GM13976 (cell line): ENCODE measurements around the gene MED19.

ENCODE experiments used
- DNase-seq: peaks from one replicate; pipeline ENCODE4 v3.0.0; 2012; ENCODE audit warnings: low spot score
- CTCF ChIP-seq: IDR thresholded peaks from 2 replicates; pipeline ENCODE4 v1.5.1; 2012; ENCODE audit warnings: borderline replicate concordance, mild to moderate bottlenecking; ENCODE audit not compliant: insufficient read depth; ENCODE audit errors: extremely low read depth, missing control alignments, control extremely low read depth
- in situ Hi-C: fragments of 300-500 bp; cut with MboI; formaldehyde crosslinking; loops from one replicate; pipeline ENCODE4 v1.12.0; 2022; ENCODE audit warnings: low sequenced_read_pairs, mixed read lengths, inconsistent platforms; ENCODE audit not compliant: unreplicated experiment

Gene MED19

GRCh38 chr11:57667117-57667735 is 44.8 kb downstream of the MED19 start:
- TF ChIP-seq CTCF: no peak
- peak; percentile 94 for DNase-seq
- in situ Hi-C loops: loop anchor here (25.0 kb wide), 2 partner anchors 145 to 845 kb away; partner anchors contain the start of gene OR5B21

- no peak for DNase-seq
- TF ChIP-seq CTCF: no peak
- in situ Hi-C loops: loop anchor here (25.0 kb wide), 2 partner anchors 148 to 848 kb away; partner anchors contain the start of gene OR5B21
Measured at GRCh38 chr11:57663975-57664374, 48.0 kb downstream of the MED19 start.

GRCh38 chr11:57662893-57663292 is 49.1 kb downstream of the MED19 start:
- TF ChIP-seq CTCF: peak; percentile 36
- in situ Hi-C loops: loop anchor here (25.0 kb wide), 2 partner anchors 149 to 849 kb away; partner anchors contain the start of gene OR5B21
- no peak for DNase-seq

GRCh38 chr11:57659669-57660068 is 52.3 kb downstream of the MED19 start:
- in situ Hi-C loops: loop anchor here (25.0 kb wide), 2 partner anchors 153 to 853 kb away; partner anchors contain the start of gene OR5B21
- DNase-seq: no peak
- TF ChIP-seq CTCF: no peak

GRCh38 chr11:57658023-57658361 is 54.0 kb downstream of the MED19 start:
- DNase-seq: no peak
- in situ Hi-C loops: loop anchor here (25.0 kb wide), 2 partner anchors 154 to 854 kb away; partner anchors contain the start of gene OR5B21
- TF ChIP-seq CTCF: no peak

GRCh38 chr11:57657194-57658022 is 54.6 kb downstream of the MED19 start, which contains the start of gene CLP1:
TSS of gene CLP1 (plus strand) at chr11:57657762. CDS start at chr11:57659477, 1,715 bp downstream.
- in situ Hi-C loops: loop anchor here (25.0 kb wide), 2 partner anchors 155 to 855 kb away; partner anchors contain the start of gene OR5B21
- no peak for TF ChIP-seq CTCF
- DNase-seq: peak; percentile 96
